H9 (cell line): Measurements from ENCODE around the gene PDE7B. TPM values are rescaled to one million over a fixed set of nuclear protein-coding genes. Genes with fewer than 3 reads are reported as not detected.

Experiments
- DNase-seq: peaks from one replicate; pipeline ENCODE4 v3.0.0-alpha.2; 2017
- H2AFZ ChIP-seq: one replicate; pipeline ENCODE4 v1.6.1; 2013; ENCODE audit warnings: mild to moderate bottlenecking, low read length, control low read depth, moderate library complexity
- H2AK5ac ChIP-seq: 2 replicates; pipeline ENCODE4 v1.6.1; 2013; ENCODE audit warnings: low read length, control low read depth, mixed read lengths; ENCODE audit not compliant: insufficient read length
- H2BK120ac ChIP-seq: one replicate; pipeline ENCODE4 v1.6.1; 2013; ENCODE audit warnings: low read depth, mild to moderate bottlenecking, low read length, control low read depth, inconsistent platforms; ENCODE audit not compliant: poor library complexity, severe bottlenecking
- H2BK12ac ChIP-seq: 2 replicates; pipeline ENCODE4 v1.6.1; 2013; ENCODE audit warnings: low read length, control low read depth, mixed read lengths, low read depth; ENCODE audit not compliant: insufficient read length
- H2BK15ac ChIP-seq: 2 replicates; pipeline ENCODE4 v1.6.1; 2013; ENCODE audit warnings: low read depth, low read length, control low read depth
- H2BK20ac ChIP-seq: one replicate; pipeline ENCODE4 v1.6.1; 2013; ENCODE audit warnings: low read depth, mild to moderate bottlenecking, low read length, control low read depth, inconsistent platforms; ENCODE audit not compliant: poor library complexity, severe bottlenecking
- H2BK5ac ChIP-seq: 2 replicates; pipeline ENCODE4 v1.6.1; 2013; ENCODE audit warnings: low read length, control low read depth, mixed read lengths; ENCODE audit not compliant: insufficient read length
- H3K14ac ChIP-seq: 2 replicates; pipeline ENCODE4 v1.6.1; 2013; ENCODE audit warnings: low read length, control low read depth; ENCODE audit not compliant: insufficient read depth
- H3K18ac ChIP-seq: 2 replicates; pipeline ENCODE4 v1.6.1; 2013; ENCODE audit warnings: low read depth, mild to moderate bottlenecking, mixed read lengths, low read length, control low read depth; ENCODE audit not compliant: insufficient read length
- H3K23ac ChIP-seq: 2 replicates; pipeline ENCODE4 v1.6.1; 2013; ENCODE audit warnings: low read length, control low read depth, mixed read lengths, low read depth; ENCODE audit not compliant: insufficient read length
- H3K23me2 ChIP-seq: 2 replicates; pipeline ENCODE4 v1.6.1; 2013; ENCODE audit warnings: low read depth, mild to moderate bottlenecking, mixed read lengths, low read length, control low read depth; ENCODE audit not compliant: insufficient read length, poor library complexity, severe bottlenecking
- H3K27ac ChIP-seq: 2 replicates; pipeline ENCODE4 v1.5.1; 2013; ENCODE audit warnings: low read length, control low read depth, mixed read lengths, low read depth; ENCODE audit not compliant: insufficient read length
- H3K27me3 ChIP-seq: 2 replicates; pipeline ENCODE4 v1.6.1; 2013; ENCODE audit warnings: low read length, control low read depth, inconsistent platforms; ENCODE audit not compliant: insufficient read depth
- H3K4ac ChIP-seq: 2 replicates; pipeline ENCODE4 v1.6.1; 2013; ENCODE audit warnings: low read depth, mild to moderate bottlenecking, control low read depth, inconsistent platforms, low read length, moderate library complexity
- H3K4me1 ChIP-seq: 2 replicates; pipeline ENCODE4 v1.6.1; 2013; ENCODE audit warnings: low read length, control low read depth, inconsistent platforms; ENCODE audit not compliant: insufficient read depth
- H3K4me2 ChIP-seq: 2 replicates; pipeline ENCODE4 v1.6.1; 2013; ENCODE audit warnings: low read length, control low read depth, mixed read lengths; ENCODE audit not compliant: insufficient read length, insufficient read depth
- H3K56ac ChIP-seq: 2 replicates; pipeline ENCODE4 v1.6.1; 2013; ENCODE audit warnings: low read depth, mild to moderate bottlenecking, mixed read lengths, low read length, control low read depth; ENCODE audit not compliant: insufficient read length
- H3K79me1 ChIP-seq: 2 replicates; pipeline ENCODE4 v1.6.1; 2013; ENCODE audit warnings: low read depth, mild to moderate bottlenecking, moderate library complexity, low read length, control low read depth, inconsistent platforms; ENCODE audit not compliant: insufficient read depth, poor library complexity, severe bottlenecking
- H3K79me2 ChIP-seq: 2 replicates; pipeline ENCODE4 v1.6.1; 2013; ENCODE audit warnings: low read length, control low read depth, inconsistent platforms; ENCODE audit not compliant: insufficient read depth
- H3K9ac ChIP-seq: 2 replicates; pipeline ENCODE4 v1.6.1; 2013; ENCODE audit warnings: low read length, control low read depth, mixed read lengths; ENCODE audit not compliant: insufficient read length; ENCODE audit errors: extremely low read depth
- H3K9me3 ChIP-seq: one replicate; pipeline ENCODE4 v1.6.1; 2013; ENCODE audit warnings: low read depth, low read length, inconsistent platforms; ENCODE audit not compliant: control insufficient read depth
- H3T11ph ChIP-seq: one replicate; pipeline ENCODE4 v1.6.1; 2013; ENCODE audit warnings: mild to moderate bottlenecking, low read length, control low read depth, inconsistent platforms
- H4K20me1 ChIP-seq: one replicate; pipeline ENCODE4 v1.6.1; 2013; ENCODE audit not compliant: control insufficient read depth, insufficient read length, insufficient read depth
- H4K5ac ChIP-seq: 2 replicates; pipeline ENCODE4 v1.6.1; 2013; ENCODE audit warnings: low read depth, mild to moderate bottlenecking, mixed read lengths, low read length, control low read depth; ENCODE audit not compliant: insufficient read length
- H4K8ac ChIP-seq: replicated peaks from 2 replicates; pipeline ENCODE4 v1.6.1; 2013; ENCODE audit warnings: low read length, control low read depth, mixed read lengths, low read depth; ENCODE audit not compliant: insufficient read length
- H4K91ac ChIP-seq: 2 replicates; pipeline ENCODE4 v1.6.1; 2013; ENCODE audit warnings: low read depth, mild to moderate bottlenecking, moderate library complexity, mixed read lengths, low read length, control low read depth; ENCODE audit not compliant: insufficient read length
- H3K27ac Mint-ChIP-seq, 3 experiments: 2 replicates in 2 of 3; 3 replicates in 1 of 3; pipeline ENCODE4 v1.8.0; 2020 to 2021; ENCODE audit warnings: mixed read lengths in 3 of 3, mild to moderate bottlenecking in 1 of 3, moderate library complexity in 1 of 3
- H3K27me3 Mint-ChIP-seq: 2 replicates; pipeline ENCODE4 v1.8.0; 2021; ENCODE audit warnings: low read depth, mild to moderate bottlenecking, moderate library complexity, mixed read lengths
- H3K36me3 Mint-ChIP-seq, 3 experiments: 2 replicates in 2 of 3; 3 replicates in 1 of 3; pipeline ENCODE4 v1.8.0; 2020 to 2021; ENCODE audit warnings: low read depth in 3 of 3, mixed read lengths in 3 of 3; ENCODE audit not compliant: insufficient read depth in 1 of 3
- H3K4me1 Mint-ChIP-seq, 2 experiments: 2 replicates each; pipeline ENCODE4 v1.8.0; 2020; ENCODE audit warnings: mixed read lengths in 2 of 2
- H3K4me3 Mint-ChIP-seq, 2 experiments: 2 replicates in 1 of 2; 3 replicates in 1 of 2; pipeline ENCODE4 v1.8.0; 2020 to 2021; ENCODE audit warnings: mild to moderate bottlenecking in 2 of 2, mixed read lengths in 2 of 2, moderate library complexity in 1 of 2
- H3K9me3 Mint-ChIP-seq, 2 experiments: 2 replicates in 1 of 2; 3 replicates in 1 of 2; pipeline ENCODE4 v1.8.0; 2020; ENCODE audit warnings: mild to moderate bottlenecking in 2 of 2, mixed read lengths in 2 of 2, moderate library complexity in 1 of 2
- WGBS: extraction: QIAGEN DNeasy Blood & Tissue Kit; methylation state at CpG from one replicate; pipeline ENCODE4 v1.1.7; 2013; ENCODE audit warnings: missing lambda C conversion rate, low lambda C conversion rate, mixed read lengths; ENCODE audit not compliant: insufficient read length; ENCODE audit errors: extremely low coverage; 5-methylcytosine and 5-hydroxymethylcytosine counted together
- total RNA-seq: library from RNA; stranded (reverse); gene quantifications from 2 replicates; pipeline ENCODE4 v1.2.1, GENCODE V29; 2021
- TF ChIP-seq, protein P1 (sequence below): fragments of 200-600 bp; sonication (generic); conservative IDR thresholded peaks from 3 replicates; pipeline ENCODE4 v1.8.0; 2021; ENCODE audit warnings: antibody characterized with exemption, mild to moderate bottlenecking

Gene PDE7B
- total RNA-seq, 1 experiment from 2014 or later: not detected

DNA sequence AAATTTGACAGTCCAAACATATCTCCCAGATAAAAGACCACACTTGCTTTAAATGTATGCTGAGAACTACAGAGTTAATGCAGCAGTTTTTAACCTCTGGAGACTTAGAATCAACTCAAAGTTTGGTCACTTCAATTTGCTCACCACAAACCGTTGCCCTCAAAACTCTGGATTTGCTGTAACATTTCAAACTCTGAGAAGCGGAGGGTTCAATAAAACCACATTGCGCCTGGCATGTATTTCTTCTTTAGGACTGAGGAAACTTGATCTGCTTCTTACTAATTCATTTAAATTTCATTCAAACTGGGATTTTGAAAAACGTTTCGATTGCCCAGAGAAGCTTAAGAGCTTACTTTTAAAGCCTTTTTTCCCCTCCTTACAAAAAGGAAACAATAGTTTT is 282.8 kb downstream of the PDE7B start:
- H3K9me3 ChIP-seq: no peaks in the 10 kb centered on the region
- H3K18ac ChIP-seq: no peak overlapping the region
- no peak for DNase-seq
- H3K23ac ChIP-seq: no peak overlapping the region
- no peak overlapping the region for H2AFZ ChIP-seq
- no peak overlapping the region for H3K4ac ChIP-seq
- H2BK15ac ChIP-seq: no peak overlapping the region
- H4K5ac ChIP-seq: no peak overlapping the region
- H4K20me1 ChIP-seq: no peaks in the 10 kb centered on the region
- WGBS: no CpG with 5 or more reads among the region's 5 CpGs
- H3K4me2 ChIP-seq: no peak overlapping the region
- H3K79me2 ChIP-seq: no peaks in the 10 kb centered on the region
- Mint-ChIP-seq H3K36me3 (no peaks in the 10 kb centered on the region), H3K9me3 (no peaks in the 10 kb centered on the region), H3K27me3 (no peaks in the 10 kb centered on the region), H3K4me1 (no peaks in the 10 kb centered on the region), H3K4me3 (no peak overlapping the region), H3K27ac (no peak overlapping the region)
- no peak overlapping the region for H3K27ac ChIP-seq
- no peak overlapping the region for H2BK5ac ChIP-seq
- H2AK5ac ChIP-seq: no peak overlapping the region
- H3K79me1 ChIP-seq: no peaks in the 10 kb centered on the region
- no peak overlapping the region for H3T11ph ChIP-seq
- TF ChIP-seq, protein P1, sequence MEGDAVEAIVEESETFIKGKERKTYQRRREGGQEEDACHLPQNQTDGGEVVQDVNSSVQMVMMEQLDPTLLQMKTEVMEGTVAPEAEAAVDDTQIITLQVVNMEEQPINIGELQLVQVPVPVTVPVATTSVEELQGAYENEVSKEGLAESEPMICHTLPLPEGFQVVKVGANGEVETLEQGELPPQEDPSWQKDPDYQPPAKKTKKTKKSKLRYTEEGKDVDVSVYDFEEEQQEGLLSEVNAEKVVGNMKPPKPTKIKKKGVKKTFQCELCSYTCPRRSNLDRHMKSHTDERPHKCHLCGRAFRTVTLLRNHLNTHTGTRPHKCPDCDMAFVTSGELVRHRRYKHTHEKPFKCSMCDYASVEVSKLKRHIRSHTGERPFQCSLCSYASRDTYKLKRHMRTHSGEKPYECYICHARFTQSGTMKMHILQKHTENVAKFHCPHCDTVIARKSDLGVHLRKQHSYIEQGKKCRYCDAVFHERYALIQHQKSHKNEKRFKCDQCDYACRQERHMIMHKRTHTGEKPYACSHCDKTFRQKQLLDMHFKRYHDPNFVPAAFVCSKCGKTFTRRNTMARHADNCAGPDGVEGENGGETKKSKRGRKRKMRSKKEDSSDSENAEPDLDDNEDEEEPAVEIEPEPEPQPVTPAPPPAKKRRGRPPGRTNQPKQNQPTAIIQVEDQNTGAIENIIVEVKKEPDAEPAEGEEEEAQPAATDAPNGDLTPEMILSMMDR: no peak
- no peak overlapping the region for H3K56ac ChIP-seq
- no peak overlapping the region for H2BK12ac ChIP-seq
- no peak overlapping the region for H3K9ac ChIP-seq
- no peak overlapping the region for H3K14ac ChIP-seq
- no peaks in the 10 kb centered on the region for H3K23me2 ChIP-seq
- H4K91ac ChIP-seq: no peak overlapping the region
- no peak overlapping the region for H2BK20ac ChIP-seq
- no peak overlapping the region for H4K8ac ChIP-seq
- H3K4me1 ChIP-seq: no peaks in the 10 kb centered on the region
- H3K27me3 ChIP-seq: no peaks in the 10 kb centered on the region
- no peak overlapping the region for H2BK120ac ChIP-seq
